Sigmoid colon (tissue), 4 donors: ENCODE data around the gene OTULINL.

Source experiments
- CTCF ChIP-seq, 4 experiments: fragments of 450-650 bp in 3 of 4; fragments of 200-600 bp in 1 of 4; IDR thresholded peaks; one replicate each; pipeline ENCODE4 v1.5.1; 2016 to 2019; ENCODE audit warnings: antibody characterized with exemption in 4 of 4, mild to moderate bottlenecking in 3 of 4, moderate library complexity in 2 of 4
- EP300 ChIP-seq, 4 donors: sonication (generic); formaldehyde crosslinking; IDR thresholded peaks; one replicate each; pipeline ENCODE4 v1.6.1; 2017; ENCODE audit warnings: antibody characterized with exemption in 4 of 4
- POLR2A ChIP-seq, 2 donors: fragments of 450-650 bp; IDR thresholded peaks; one replicate each; pipeline ENCODE4 v1.6.1; 2016; ENCODE audit warnings: antibody characterized with exemption in 2 of 2, mild to moderate bottlenecking in 2 of 2, moderate library complexity in 2 of 2
- POLR2AphosphoS5 ChIP-seq, 4 donors: sonication (generic); formaldehyde crosslinking; IDR thresholded peaks; one replicate each; pipeline ENCODE4 v1.6.1; 2017; ENCODE audit warnings: antibody characterized with exemption in 4 of 4

- TF ChIP-seq CTCF (IDR thresholded peaks at IDR 0.05), result no peak
- no peak for TF ChIP-seq POLR2AphosphoS5 (IDR thresholded peaks at IDR 0.05)
- no peak for TF ChIP-seq POLR2A (IDR thresholded peaks at IDR 0.05)
- TF ChIP-seq EP300 (IDR thresholded peaks at IDR 0.05), result no peak
These were observed 9.4 kb downstream of the OTULINL start for GRCh38 chr5:14590949-14591348.
